HL-60 (cell line): ENCODE measurements around the gene ADAMTS16.
A peak's percentile ranks its signal among the peaks of the same experiment; 100 is the strongest.

ENCODE experiments used
- DNase-seq, 2 experiments: peaks; one replicate each; pipeline ENCODE4 v3.0.0-alpha.2; 2010 to 2020; ENCODE audit warnings: low read depth in 1 of 2, low spot score in 1 of 2
- H3K27ac ChIP-seq: fragments of 250-450 bp; sonication (Bioruptor Pico); replicated peaks from 2 replicates; pipeline ENCODE4 v1.5.1; 2020; ENCODE audit warnings: mild to moderate bottlenecking, moderate library complexity
- H3K27me3 ChIP-seq: fragments of 250-450 bp; sonication (Bioruptor Pico); 2 replicates; pipeline ENCODE4 v1.5.1; 2021; ENCODE audit warnings: mild to moderate bottlenecking, moderate library complexity; ENCODE audit not compliant: insufficient read depth, poor library complexity, severe bottlenecking
- H3K4me3 ChIP-seq: replicated peaks from 2 replicates; pipeline ENCODE4 v1.5.1; 2011; ENCODE audit warnings: mild to moderate bottlenecking, control low read depth, low read length; ENCODE audit not compliant: insufficient read depth
- GABPA ChIP-seq: IDR thresholded peaks from 2 replicates; pipeline ENCODE4 v1.6.1; 2012; ENCODE audit warnings: low read depth
- POLR2AphosphoS5 ChIP-seq: IDR thresholded peaks from 2 replicates; pipeline ENCODE4 v1.6.1; 2012; ENCODE audit warnings: low read depth
- REST ChIP-seq: IDR thresholded peaks from 2 replicates; pipeline ENCODE4 v1.6.1; 2012; ENCODE audit warnings: low read depth; ENCODE audit not compliant: insufficient replicate concordance
- SPI1 ChIP-seq: IDR thresholded peaks from 2 replicates; pipeline ENCODE4 v1.6.1; 2012; ENCODE audit warnings: low read depth, mild to moderate bottlenecking, borderline replicate concordance
- TF ChIP-seq, protein P1 (sequence below): IDR thresholded peaks from one replicate; pipeline ENCODE4 v1.5.1; 2011; ENCODE audit warnings: low read length, control low read depth, inconsistent platforms; ENCODE audit not compliant: insufficient read depth

Gene ADAMTS16

DNA sequence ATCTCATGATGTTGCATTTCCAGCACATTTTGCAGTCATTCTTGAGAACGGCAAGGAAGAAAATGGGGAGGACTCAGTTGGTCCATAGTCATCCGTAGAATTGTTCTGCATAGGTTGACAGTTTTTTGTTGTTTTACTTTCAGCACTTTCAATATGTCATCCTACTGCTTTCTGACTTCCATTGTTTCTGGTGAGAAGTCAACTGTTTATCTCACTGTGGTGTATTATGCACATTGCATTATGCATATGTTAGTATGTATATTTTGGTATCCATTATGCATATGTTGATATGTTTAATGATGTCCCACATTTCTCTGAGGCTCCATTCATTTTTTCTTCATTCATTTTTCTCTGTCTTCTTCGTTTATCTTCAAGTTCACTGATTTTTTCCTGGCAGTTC is 10.5 kb downstream of the ADAMTS16 start:
- Histone ChIP-seq H3K27ac (no peak overlapping the region), H3K4me3 (no peak overlapping the region), H3K27me3 (no peaks in the 10 kb centered on the region)
- no peak for TF ChIP-seq SPI1
- no peak for DNase-seq

DNA sequence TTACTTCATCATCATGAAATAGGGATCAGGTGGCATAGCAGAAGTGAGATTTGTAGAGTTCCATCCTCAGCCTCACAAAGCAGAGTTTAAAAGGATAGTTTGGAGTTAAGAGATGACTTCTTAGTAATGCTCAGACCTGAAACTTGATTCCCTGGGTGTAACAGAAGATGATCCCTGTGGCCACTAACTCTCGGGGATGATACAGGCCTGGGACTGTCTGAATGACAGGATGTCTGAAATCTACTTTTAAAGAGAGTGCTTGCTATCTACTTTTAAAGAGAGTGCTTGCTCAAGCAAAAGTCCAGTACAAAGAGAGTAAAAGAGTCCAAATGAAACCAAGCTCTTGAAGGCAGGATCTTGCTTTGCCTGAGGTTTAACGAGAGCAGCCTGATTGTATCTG is 14.6 kb downstream of the ADAMTS16 start:
- no peak overlapping the region for H3K4me3 ChIP-seq
- no peaks in the 10 kb centered on the region for H3K27me3 ChIP-seq
- DNase-seq: no peak
- TF ChIP-seq GABPA (no peak), POLR2AphosphoS5 (no peak), SPI1 (no peak), REST (no peak)
- TF ChIP-seq, protein P1, sequence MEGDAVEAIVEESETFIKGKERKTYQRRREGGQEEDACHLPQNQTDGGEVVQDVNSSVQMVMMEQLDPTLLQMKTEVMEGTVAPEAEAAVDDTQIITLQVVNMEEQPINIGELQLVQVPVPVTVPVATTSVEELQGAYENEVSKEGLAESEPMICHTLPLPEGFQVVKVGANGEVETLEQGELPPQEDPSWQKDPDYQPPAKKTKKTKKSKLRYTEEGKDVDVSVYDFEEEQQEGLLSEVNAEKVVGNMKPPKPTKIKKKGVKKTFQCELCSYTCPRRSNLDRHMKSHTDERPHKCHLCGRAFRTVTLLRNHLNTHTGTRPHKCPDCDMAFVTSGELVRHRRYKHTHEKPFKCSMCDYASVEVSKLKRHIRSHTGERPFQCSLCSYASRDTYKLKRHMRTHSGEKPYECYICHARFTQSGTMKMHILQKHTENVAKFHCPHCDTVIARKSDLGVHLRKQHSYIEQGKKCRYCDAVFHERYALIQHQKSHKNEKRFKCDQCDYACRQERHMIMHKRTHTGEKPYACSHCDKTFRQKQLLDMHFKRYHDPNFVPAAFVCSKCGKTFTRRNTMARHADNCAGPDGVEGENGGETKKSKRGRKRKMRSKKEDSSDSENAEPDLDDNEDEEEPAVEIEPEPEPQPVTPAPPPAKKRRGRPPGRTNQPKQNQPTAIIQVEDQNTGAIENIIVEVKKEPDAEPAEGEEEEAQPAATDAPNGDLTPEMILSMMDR: no peak
- no peak overlapping the region for H3K27ac ChIP-seq

- no peak overlapping the region for H3K27ac ChIP-seq
- DNase-seq: no peak
- H3K27me3 ChIP-seq: no peaks in the 10 kb centered on the region
- TF ChIP-seq GABPA (peak; percentile 62), REST (no peak), SPI1 (peak; percentile 70), POLR2AphosphoS5 (no peak)
- TF ChIP-seq, protein P1: no peak
- no peak overlapping the region for H3K4me3 ChIP-seq
These were observed 15.5 kb downstream of the ADAMTS16 start for GRCh38 chr5:5155617-5156016.

GRCh38 chr5:5156471-5157082 is 16.4 kb downstream of the ADAMTS16 start:
- H3K4me3 ChIP-seq: no peak overlapping the region
- no peak overlapping the region for H3K27ac ChIP-seq

More at GRCh38 chr5:5156471-5157082, 16.4 kb downstream of the ADAMTS16 start:
- TF ChIP-seq POLR2AphosphoS5: no peak
- TF ChIP-seq GABPA: no peak
- TF ChIP-seq SPI1: no peak
- no peak for TF ChIP-seq REST
- TF ChIP-seq, protein P1: no peak
- no peaks in the 10 kb centered on the region for H3K27me3 ChIP-seq
- no peak for DNase-seq
